Measurements from ENCODE around the gene VAV3.

Gene VAV3

DNA sequence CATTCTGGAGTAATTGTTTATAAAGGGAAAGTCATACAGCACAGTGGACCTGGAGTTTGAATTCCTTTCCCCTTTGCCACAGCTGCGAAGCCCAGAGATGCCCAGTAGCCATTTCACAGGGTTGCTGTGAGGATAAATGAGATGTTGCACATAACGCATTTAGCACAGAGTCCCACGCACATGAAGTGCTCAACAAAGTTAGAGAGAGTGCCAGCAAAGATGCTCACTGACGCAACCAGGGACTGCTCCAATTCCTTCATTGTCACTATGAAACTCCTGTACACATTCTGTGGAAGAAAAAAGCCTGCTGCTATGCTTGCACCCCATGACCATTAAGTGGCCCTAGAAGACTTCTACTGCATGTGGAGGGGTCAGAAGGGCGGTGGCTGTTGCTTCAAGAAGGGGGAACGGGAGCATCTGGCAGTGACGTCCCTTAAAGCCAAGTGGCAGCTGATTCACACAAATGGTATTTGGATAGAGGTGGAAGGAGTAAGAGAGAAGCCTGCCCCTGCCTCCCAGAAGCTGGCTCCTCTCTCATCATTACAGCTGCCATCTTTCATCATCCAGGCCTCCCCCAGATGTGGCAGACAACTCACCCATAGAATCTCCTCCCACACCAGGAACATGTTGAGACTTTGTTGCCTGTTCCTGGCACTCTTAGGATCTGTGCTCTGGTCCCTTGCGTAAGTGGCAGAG is 26.5 kb upstream of the VAV3 start:
- no peak for DNase-seq (ENCODE audit: low spot score)
- in situ Hi-C loops (cut with MboI; ENCODE audit: low sequenced_read_pairs, unreplicated experiment), result no loop called here
- TF ChIP-seq, protein P1, sequence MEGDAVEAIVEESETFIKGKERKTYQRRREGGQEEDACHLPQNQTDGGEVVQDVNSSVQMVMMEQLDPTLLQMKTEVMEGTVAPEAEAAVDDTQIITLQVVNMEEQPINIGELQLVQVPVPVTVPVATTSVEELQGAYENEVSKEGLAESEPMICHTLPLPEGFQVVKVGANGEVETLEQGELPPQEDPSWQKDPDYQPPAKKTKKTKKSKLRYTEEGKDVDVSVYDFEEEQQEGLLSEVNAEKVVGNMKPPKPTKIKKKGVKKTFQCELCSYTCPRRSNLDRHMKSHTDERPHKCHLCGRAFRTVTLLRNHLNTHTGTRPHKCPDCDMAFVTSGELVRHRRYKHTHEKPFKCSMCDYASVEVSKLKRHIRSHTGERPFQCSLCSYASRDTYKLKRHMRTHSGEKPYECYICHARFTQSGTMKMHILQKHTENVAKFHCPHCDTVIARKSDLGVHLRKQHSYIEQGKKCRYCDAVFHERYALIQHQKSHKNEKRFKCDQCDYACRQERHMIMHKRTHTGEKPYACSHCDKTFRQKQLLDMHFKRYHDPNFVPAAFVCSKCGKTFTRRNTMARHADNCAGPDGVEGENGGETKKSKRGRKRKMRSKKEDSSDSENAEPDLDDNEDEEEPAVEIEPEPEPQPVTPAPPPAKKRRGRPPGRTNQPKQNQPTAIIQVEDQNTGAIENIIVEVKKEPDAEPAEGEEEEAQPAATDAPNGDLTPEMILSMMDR (IDR thresholded peaks at IDR 0.05; ENCODE audit: borderline replicate concordance, control extremely low read depth, extremely low read depth, insufficient read depth, missing control alignments), result no peak

DNA sequence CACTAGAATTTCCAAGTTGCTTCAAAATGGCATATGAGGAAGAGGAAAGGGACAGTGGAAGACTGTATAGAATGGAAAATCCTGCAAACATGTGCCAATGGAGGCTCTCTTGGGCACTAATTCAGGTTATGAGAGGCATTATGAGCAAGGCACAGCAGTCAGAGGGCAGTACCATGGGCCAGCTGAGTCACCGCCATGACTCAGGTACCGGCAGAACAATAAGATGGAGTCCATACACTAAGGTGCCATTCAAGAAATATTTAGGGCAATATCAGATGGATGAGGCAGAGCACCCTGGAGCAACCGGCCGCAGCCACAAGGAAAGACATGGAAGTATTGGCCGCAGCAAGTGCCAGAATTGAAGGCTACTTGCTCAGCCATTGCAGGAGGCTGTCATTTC is 25.6 kb upstream of the VAV3 start:
- TF ChIP-seq, protein P1 (IDR thresholded peaks at IDR 0.05; ENCODE audit: borderline replicate concordance, control extremely low read depth, extremely low read depth, insufficient read depth, missing control alignments), result no peak
- no peak for DNase-seq (ENCODE audit: low spot score)
- in situ Hi-C loops (cut with MboI; ENCODE audit: low sequenced_read_pairs, unreplicated experiment), result no loop called here

DNA sequence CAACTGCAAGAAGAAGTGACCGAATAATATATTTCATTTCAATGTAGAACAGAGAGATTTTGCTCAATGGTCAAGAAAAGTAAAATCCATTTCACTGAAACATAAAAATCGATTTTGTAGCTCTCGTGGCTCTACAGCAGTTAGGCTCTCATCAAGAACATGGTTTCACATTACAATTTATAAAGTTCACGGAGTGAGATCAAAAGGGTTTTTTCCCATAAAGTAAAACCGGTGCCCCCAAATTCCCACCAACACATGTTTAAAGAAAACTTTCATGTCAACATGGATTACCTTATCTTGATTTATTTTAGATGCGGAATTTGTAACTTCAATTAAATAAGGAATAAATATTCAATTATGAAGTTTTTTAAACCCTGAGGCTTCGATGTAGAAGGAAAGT is 16.3 kb upstream of the VAV3 start:
- no peak for DNase-seq (ENCODE audit: low spot score)
- in situ Hi-C loops (cut with MboI; ENCODE audit: low sequenced_read_pairs, unreplicated experiment), result no loop called here
- TF ChIP-seq, protein P1 (IDR thresholded peaks at IDR 0.05; ENCODE audit: borderline replicate concordance, control extremely low read depth, extremely low read depth, insufficient read depth, missing control alignments), result no peak

DNA sequence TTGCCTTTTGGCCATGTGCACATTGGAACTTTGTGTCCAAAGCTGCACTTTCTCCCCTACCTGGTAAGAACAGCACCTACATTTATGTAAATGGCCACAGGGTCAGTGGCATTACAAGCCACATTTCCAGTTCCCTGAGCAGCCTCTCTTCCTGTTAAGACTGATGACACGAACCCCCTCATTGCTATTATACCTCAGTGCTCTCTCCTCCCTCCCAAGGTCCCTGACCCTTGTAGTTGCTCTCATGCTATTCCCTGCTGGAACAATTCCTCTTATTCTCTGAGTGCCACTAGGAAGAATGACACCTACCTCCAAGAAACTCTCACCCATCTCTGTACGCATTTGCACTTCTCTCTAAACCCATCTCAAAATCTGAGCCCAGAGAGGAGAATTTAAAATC is 14.9 kb upstream of the VAV3 start:
- in situ Hi-C loops (cut with MboI; ENCODE audit: low sequenced_read_pairs, unreplicated experiment), result no loop called here
- DNase-seq (ENCODE audit: low spot score), result no peak
- TF ChIP-seq, protein P1 (IDR thresholded peaks at IDR 0.05; ENCODE audit: borderline replicate concordance, control extremely low read depth, extremely low read depth, insufficient read depth, missing control alignments), result no peak

GRCh38 chr1:107979088-107979487 is 14.1 kb upstream of the VAV3 start:
- DNase-seq (ENCODE audit: low spot score), result no peak
- in situ Hi-C loops (cut with MboI; ENCODE audit: low sequenced_read_pairs, unreplicated experiment), result no loop called here
- TF ChIP-seq, protein P1 (IDR thresholded peaks at IDR 0.05; ENCODE audit: borderline replicate concordance, control extremely low read depth, extremely low read depth, insufficient read depth, missing control alignments), result no peak

DNA sequence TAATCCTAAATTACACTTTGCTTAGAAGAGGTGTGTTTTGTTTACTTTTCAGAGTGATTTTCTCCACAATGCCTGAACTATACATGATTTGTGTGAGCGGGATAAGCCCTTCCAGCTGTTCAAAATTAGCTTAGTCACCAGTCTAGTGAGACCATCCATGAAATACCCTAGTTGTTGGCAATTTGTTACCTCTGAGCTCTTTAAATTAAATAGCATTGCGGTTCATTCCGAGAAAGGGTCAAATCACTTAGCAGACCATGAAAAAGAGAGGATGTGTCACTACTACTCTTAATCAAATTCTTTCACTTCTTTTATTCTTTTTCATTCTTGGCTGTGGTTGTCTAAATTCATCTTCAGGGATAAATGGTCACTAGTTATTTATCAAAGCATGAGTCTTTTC is 11.9 kb upstream of the VAV3 start:
- no peak for DNase-seq (ENCODE audit: low spot score)
- TF ChIP-seq, protein P1 (IDR thresholded peaks at IDR 0.05; ENCODE audit: borderline replicate concordance, control extremely low read depth, extremely low read depth, insufficient read depth, missing control alignments), result no peak
- in situ Hi-C loops (cut with MboI; ENCODE audit: low sequenced_read_pairs, unreplicated experiment), result no loop called here

Measured in GM13976 (cell line).